ENCODE measurements around the gene MECR. TPM values are rescaled to one million over a fixed set of nuclear protein-coding genes. Genes with fewer than 3 reads are reported as not detected.
"Not testable (repeated sequence)": the region's sequence is repeated elsewhere in the genome, so short reads cannot be mapped to it uniquely, and the experiment has no call there.

The MECR gene
- total RNA-seq, 4 donors from 2014 or later = 14.3 to 29.4 (median 16.1) TPM

GRCh38 chr1:29223521-29223920 lies 7.2 kb downstream of the MECR start:
- 79 to 86% methylated on average over 4 to 6 of the region's 6 CpGs for WGBS, 2 donors
- intact Hi-C loops (cut with DNase I) = no loop called here
- Histone ChIP-seq H3K36me3 (peaks cover 0 to 70% (median 0%) of the 10 kb centered on the region in 3 donors), H3K27me3 (no peaks in the 10 kb centered on the region), H3K27ac (no peak overlapping the region), H3K9me3 (no peaks in the 10 kb centered on the region), H3K4me3 (no peak overlapping the region), H3K4me1 (no peaks in the 10 kb centered on the region)
- no peak for DNase-seq
- TF ChIP-seq POLR2A (IDR thresholded peaks at IDR 0.05) (no peak), CTCF (IDR thresholded peaks at IDR 0.05) (no peak)

- TF ChIP-seq CTCF (IDR thresholded peaks at IDR 0.05) = no peak
- 83 to 86% methylated on average over 1 of the region's 1 CpG for WGBS, 2 donors
Measured at GRCh38 chr1:29222686-29223085, 8.0 kb downstream of the MECR start.

GRCh38 chr1:29222260-29222659 lies 8.5 kb downstream of the MECR start:
- DNase-seq; H3K4me1 ChIP-seq; H3K9me3 ChIP-seq; H3K27me3 ChIP-seq; H3K4me3 ChIP-seq; H3K27ac ChIP-seq; intact Hi-C loops (cut with DNase I): not testable (repeated sequence)
- H3K36me3 ChIP-seq = peaks cover 0 to 81% (median 0%) of the 10 kb centered on the region in 3 donors
- 83 to 88% methylated on average over 5 of the region's 6 CpGs for WGBS, 2 donors

More at GRCh38 chr1:29222686-29223085, 8.0 kb downstream of the MECR start:
- Histone ChIP-seq H3K27me3 (no peaks in the 10 kb centered on the region), H3K27ac (no peak overlapping the region), H3K9me3 (no peaks in the 10 kb centered on the region), H3K4me1 (no peaks in the 10 kb centered on the region), H3K36me3 (peaks cover 0 to 78% (median 0%) of the 10 kb centered on the region in 3 donors), H3K4me3 (no peak overlapping the region)
- intact Hi-C loops (cut with DNase I) = no loop called here
- no peak for DNase-seq

GRCh38 chr1:29221296-29221695 lies 9.4 kb downstream of the MECR start:
- Histone ChIP-seq H3K27me3 (no peaks in the 10 kb centered on the region), H3K4me1 (no peaks in the 10 kb centered on the region), H3K4me3 (no peak overlapping the region), H3K36me3 (peaks cover 0 to 86% (median 0%) of the 10 kb centered on the region in 3 donors), H3K27ac (no peak overlapping the region), H3K9me3 (no peaks in the 10 kb centered on the region)
- no peak for DNase-seq
- no peak for TF ChIP-seq CTCF (IDR thresholded peaks at IDR 0.05)
- no peak for TF ChIP-seq POLR2A (IDR thresholded peaks at IDR 0.05)
- intact Hi-C loops (cut with DNase I) = no loop called here
- 96 to 99% methylated on average over 3 of the region's 3 CpGs for WGBS, 2 donors

GRCh38 chr1:29218223-29218622 lies 12.5 kb downstream of the MECR start:
- H3K4me3 ChIP-seq = no peak overlapping the region
- no peaks in the 10 kb centered on the region for H3K27me3 ChIP-seq
- TF ChIP-seq CTCF (IDR thresholded peaks at IDR 0.05) = no peak
- TF ChIP-seq POLR2A (IDR thresholded peaks at IDR 0.05) = no peak
- 60 to 92% methylated on average over 2 of the region's 2 CpGs for WGBS, 2 donors
- no peaks in the 10 kb centered on the region for H3K4me1 ChIP-seq
- intact Hi-C loops (cut with DNase I) = no loop called here
- no peak for DNase-seq
- peaks cover 0 to 93% (median 16%) of the 10 kb centered on the region in 3 donors for H3K36me3 ChIP-seq
- no peaks in the 10 kb centered on the region for H3K9me3 ChIP-seq
- H3K27ac ChIP-seq = no peak overlapping the region

GRCh38 chr1:29217633-29218032 lies 13.1 kb downstream of the MECR start:
- DNase-seq = no peak
- H3K4me1 ChIP-seq = no peaks in the 10 kb centered on the region
- H3K36me3 ChIP-seq = peaks cover 0 to 93% (median 16%) of the 10 kb centered on the region in 3 donors
- TF ChIP-seq POLR2A (IDR thresholded peaks at IDR 0.05) (no peak), CTCF (IDR thresholded peaks at IDR 0.05) (no peak)
- no peak overlapping the region for H3K4me3 ChIP-seq
- H3K27ac ChIP-seq = no peak overlapping the region
- no peaks in the 10 kb centered on the region for H3K9me3 ChIP-seq
- intact Hi-C loops (cut with DNase I) = no loop called here
- no peaks in the 10 kb centered on the region for H3K27me3 ChIP-seq
- WGBS, 2 donors = 90 to 100% methylated on average over 2 of the region's 2 CpGs

Data from esophagus squamous epithelium (tissue), 5 donors.